Measurements from ENCODE around the gene HPCAL1. TPM values are rescaled to one million over a fixed set of nuclear protein-coding genes. Genes with fewer than 3 reads are reported as not detected.

HPCAL1 gene
- total RNA-seq, 1 donor = 34.4 TPM

- DNase-seq (ENCODE audit: low read depth) = no peak
- TF ChIP-seq, protein P1, sequence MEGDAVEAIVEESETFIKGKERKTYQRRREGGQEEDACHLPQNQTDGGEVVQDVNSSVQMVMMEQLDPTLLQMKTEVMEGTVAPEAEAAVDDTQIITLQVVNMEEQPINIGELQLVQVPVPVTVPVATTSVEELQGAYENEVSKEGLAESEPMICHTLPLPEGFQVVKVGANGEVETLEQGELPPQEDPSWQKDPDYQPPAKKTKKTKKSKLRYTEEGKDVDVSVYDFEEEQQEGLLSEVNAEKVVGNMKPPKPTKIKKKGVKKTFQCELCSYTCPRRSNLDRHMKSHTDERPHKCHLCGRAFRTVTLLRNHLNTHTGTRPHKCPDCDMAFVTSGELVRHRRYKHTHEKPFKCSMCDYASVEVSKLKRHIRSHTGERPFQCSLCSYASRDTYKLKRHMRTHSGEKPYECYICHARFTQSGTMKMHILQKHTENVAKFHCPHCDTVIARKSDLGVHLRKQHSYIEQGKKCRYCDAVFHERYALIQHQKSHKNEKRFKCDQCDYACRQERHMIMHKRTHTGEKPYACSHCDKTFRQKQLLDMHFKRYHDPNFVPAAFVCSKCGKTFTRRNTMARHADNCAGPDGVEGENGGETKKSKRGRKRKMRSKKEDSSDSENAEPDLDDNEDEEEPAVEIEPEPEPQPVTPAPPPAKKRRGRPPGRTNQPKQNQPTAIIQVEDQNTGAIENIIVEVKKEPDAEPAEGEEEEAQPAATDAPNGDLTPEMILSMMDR (IDR thresholded peaks at IDR 0.05; ENCODE audit: insufficient read depth, low read length) = no peak
- H3K4me3 ChIP-seq (ENCODE audit: low read depth, low read length) = no peak overlapping the region
Observed at GRCh38 chr2:10462178-10463083, 159.7 kb downstream of the HPCAL1 start.

DNA sequence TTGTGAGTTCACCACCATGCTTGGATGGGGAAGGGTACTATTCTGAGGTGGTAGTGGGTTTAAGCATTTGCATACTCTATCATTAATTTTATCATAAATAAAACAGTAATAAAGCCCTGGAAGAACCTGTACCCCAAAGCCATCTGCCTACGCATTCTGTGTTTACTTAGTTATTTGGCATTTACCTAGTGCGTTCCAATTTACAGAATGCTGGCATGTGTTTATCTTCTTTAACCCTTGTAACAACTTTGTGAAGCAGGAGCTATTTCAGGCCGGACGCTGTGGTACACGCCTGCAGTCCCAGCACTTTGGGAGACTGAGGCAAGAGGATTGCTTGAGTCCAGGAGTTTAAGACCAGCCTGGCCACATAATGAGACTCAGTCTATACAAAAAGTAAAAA is 163.2 kb downstream of the HPCAL1 start:
- TF ChIP-seq, protein P1 (IDR thresholded peaks at IDR 0.05; ENCODE audit: insufficient read depth, low read length) = no peak
- no peak for DNase-seq (ENCODE audit: low read depth)
- no peak overlapping the region for H3K4me3 ChIP-seq (ENCODE audit: low read depth, low read length)

- TF ChIP-seq, protein P1 (IDR thresholded peaks at IDR 0.05; ENCODE audit: insufficient read depth, low read length) = no peak
- DNase-seq (ENCODE audit: low read depth) = no peak
Observed at GRCh38 chr2:10466801-10467200, 164.1 kb downstream of the HPCAL1 start.

GRCh38 chr2:10467401-10467800 is 164.7 kb downstream of the HPCAL1 start:
- H3K4me3 ChIP-seq (ENCODE audit: low read depth, low read length) = no peak overlapping the region
- TF ChIP-seq, protein P1 (IDR thresholded peaks at IDR 0.05; ENCODE audit: insufficient read depth, low read length) = no peak
- no peak for DNase-seq (ENCODE audit: low read depth)

More at GRCh38 chr2:10466801-10467200, 164.1 kb downstream of the HPCAL1 start:
- no peak overlapping the region for H3K4me3 ChIP-seq (ENCODE audit: low read depth, low read length)

DNA sequence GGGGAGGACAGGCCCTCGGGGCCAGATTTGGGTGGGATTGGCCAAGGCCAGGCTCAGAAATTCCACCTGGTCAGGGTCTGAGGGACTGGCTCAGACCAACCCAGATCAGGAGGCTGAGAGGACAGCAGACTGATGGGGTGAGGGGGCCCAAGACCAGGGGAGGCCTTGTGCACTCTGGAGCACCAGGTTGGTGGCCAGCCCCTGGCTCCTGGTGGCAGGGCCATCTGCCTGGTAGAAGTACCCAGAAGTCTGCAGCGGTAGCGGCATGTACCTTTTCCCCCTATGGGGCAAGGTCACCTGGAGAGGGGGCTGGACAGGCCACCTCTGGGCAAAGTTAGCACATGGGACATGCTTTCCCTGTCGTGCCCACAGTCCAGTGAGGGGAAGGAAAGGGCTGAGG is 166.6 kb downstream of the HPCAL1 start:
- no peak overlapping the region for H3K4me3 ChIP-seq (ENCODE audit: low read depth, low read length)

DNA sequence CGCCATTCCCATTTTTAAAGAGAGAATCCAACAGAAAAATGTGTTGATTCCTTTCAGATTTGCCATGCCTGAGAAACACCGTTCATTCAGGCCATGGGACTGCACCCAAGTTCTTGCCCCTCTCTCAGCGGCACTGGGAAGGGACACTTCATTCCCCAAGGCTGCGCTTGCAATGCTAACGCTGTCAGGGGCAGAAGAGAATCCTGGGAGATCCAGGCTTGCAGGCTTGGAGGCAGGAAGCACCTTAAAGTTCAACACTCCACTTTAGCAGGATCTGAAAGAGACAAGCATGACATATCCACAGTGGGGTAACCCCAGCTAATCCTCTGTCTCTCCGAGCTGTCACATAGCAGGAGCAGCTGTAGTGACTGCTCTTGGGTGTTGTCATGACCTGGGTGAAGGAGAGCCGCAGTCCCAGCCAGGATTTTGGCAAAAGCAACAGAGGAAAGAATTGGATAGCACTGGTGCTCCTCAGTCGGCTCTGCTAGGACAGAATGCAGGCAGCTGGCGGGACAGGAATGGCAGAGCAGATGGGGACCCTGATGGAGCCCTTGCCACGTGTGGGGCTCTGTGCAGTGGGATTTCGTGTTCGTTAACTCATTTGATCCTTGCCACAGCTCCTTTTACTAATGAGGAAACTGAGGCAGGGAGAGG is 167.4 kb downstream of the HPCAL1 start:
- no peak for DNase-seq (ENCODE audit: low read depth)
- H3K4me3 ChIP-seq (ENCODE audit: low read depth, low read length) = no peak overlapping the region
- TF ChIP-seq, protein P1 (IDR thresholded peaks at IDR 0.05; ENCODE audit: insufficient read depth, low read length) = no peak

More for the DNA sequence above, 166.6 kb downstream of the HPCAL1 start:
- DNase-seq (ENCODE audit: low read depth) = no peak
- TF ChIP-seq, protein P1 (IDR thresholded peaks at IDR 0.05; ENCODE audit: insufficient read depth, low read length) = no peak

All from fibroblast of the aortic adventitia (primary cell).